ENCODE results near the gene MIER1.

Gene MIER1

DNA sequence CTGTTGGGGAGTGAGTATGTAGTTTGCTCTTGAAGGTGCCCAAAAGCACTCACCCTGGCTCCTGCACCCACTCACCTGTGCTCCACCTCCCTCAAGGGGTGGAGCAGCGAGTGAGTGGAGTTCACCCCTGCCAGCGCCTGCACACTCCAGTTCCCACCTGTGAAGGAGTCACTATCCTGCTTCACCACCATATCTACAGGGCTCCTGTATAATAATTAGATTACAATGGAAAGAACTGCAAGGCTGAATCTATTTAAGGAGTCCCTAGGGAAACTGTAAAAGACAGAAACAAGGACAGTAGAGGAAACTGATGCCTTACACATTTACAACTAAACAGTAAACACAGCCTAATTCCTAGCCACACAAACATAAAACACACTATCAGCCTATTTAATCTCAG, 4.2 kb upstream of the MIER1 start:
- H3K4me3 ChIP-seq (ENCODE audit: low read length in 2 of 2), result peak overlapping the region; percentile 8 to 44
- H3K36me3 ChIP-seq (ENCODE audit: control insufficient read depth in 2 of 2, insufficient read depth in 2 of 2, low read length in 2 of 2), result no peaks in the 10 kb centered on the region
- peak overlapping the region; percentile 47 to 75 for H3K27ac ChIP-seq (ENCODE audit: low read depth in 2 of 2, low read length in 2 of 2)
- H3K4me1 ChIP-seq (ENCODE audit: control insufficient read depth in 2 of 2, insufficient read depth in 2 of 2, low read length in 2 of 2), result peaks cover 26 to 37% of the 10 kb centered on the region in 2 donors
- no peaks in the 10 kb centered on the region for H3K9me3 ChIP-seq (ENCODE audit: control insufficient read depth in 2 of 2, low read length in 2 of 2)
- no peak overlapping the region for H3K9ac ChIP-seq (ENCODE audit: low read depth in 1 of 2, low read length in 2 of 2)
- H3K27me3 ChIP-seq (ENCODE audit: control insufficient read depth in 2 of 2, insufficient read depth in 2 of 2, low read length in 2 of 2), result no peaks in the 10 kb centered on the region

DNA sequence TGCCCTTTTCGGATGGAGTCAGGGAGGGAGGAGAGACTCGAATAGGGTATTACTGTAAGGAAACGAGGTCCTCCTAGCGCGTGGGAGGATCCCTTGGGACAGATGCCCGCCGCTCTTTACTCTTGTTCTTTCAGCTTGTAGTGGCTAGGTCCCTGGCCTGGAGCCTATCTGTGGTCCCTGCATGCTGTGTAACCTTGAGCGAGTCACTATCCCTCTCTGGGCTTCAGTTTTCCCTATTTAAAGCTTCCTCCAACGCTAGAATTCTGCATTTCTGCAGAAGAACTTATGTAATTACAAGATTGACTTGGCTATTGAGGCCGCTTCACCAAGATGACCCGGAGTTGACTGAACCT, 744 bp downstream of the MIER1 start:
- no peaks in the 10 kb centered on the region for H3K9me3 ChIP-seq (ENCODE audit: control insufficient read depth in 2 of 2, low read length in 2 of 2)
- no peaks in the 10 kb centered on the region for H3K36me3 ChIP-seq (ENCODE audit: control insufficient read depth in 2 of 2, insufficient read depth in 2 of 2, low read length in 2 of 2)
- peak overlapping the region; percentile 83 to 90 for H3K9ac ChIP-seq (ENCODE audit: low read depth in 1 of 2, low read length in 2 of 2)
- no peaks in the 10 kb centered on the region for H3K27me3 ChIP-seq (ENCODE audit: control insufficient read depth in 2 of 2, insufficient read depth in 2 of 2, low read length in 2 of 2)
- H3K4me3 ChIP-seq (ENCODE audit: low read length in 2 of 2), result peak overlapping the region; percentile 89 to 97
- H3K4me1 ChIP-seq (ENCODE audit: control insufficient read depth in 2 of 2, insufficient read depth in 2 of 2, low read length in 2 of 2), result peaks cover 25 to 33% of the 10 kb centered on the region in 2 donors
- H3K27ac ChIP-seq (ENCODE audit: low read depth in 2 of 2, low read length in 2 of 2), result peak overlapping the region; percentile 91 to 94

DNA sequence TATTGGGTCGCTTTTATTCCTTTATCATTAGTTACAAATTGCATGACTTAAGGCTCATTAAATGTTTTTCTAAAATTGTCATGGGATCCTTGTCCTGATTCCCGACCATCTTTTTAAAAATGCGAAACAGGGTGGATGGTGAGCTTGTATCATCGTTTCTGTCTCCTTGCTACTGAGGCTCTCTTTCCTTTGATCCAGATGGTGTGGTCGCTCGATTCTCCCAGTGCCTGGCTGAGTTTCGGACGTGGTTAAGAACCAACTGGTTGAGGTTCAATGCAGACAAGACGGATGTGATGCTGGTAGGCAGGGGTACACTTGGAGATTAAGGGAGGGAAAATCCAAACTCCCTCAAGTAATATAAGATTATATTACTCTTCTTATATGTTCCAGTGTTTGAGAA, 1.2 kb downstream of the MIER1 start:
- H3K27ac ChIP-seq (ENCODE audit: low read depth in 2 of 2, low read length in 2 of 2), result peak overlapping the region; percentile 91 to 94
- peaks cover 22 to 29% of the 10 kb centered on the region in 2 donors for H3K4me1 ChIP-seq (ENCODE audit: control insufficient read depth in 2 of 2, insufficient read depth in 2 of 2, low read length in 2 of 2)
- H3K36me3 ChIP-seq (ENCODE audit: control insufficient read depth in 2 of 2, insufficient read depth in 2 of 2, low read length in 2 of 2), result no peaks in the 10 kb centered on the region
- H3K4me3 ChIP-seq (ENCODE audit: low read length in 2 of 2), result peak overlapping the region; percentile 89 to 97
- no peaks in the 10 kb centered on the region for H3K27me3 ChIP-seq (ENCODE audit: control insufficient read depth in 2 of 2, insufficient read depth in 2 of 2, low read length in 2 of 2)
- no peaks in the 10 kb centered on the region for H3K9me3 ChIP-seq (ENCODE audit: control insufficient read depth in 2 of 2, low read length in 2 of 2)
- H3K9ac ChIP-seq (ENCODE audit: low read depth in 1 of 2, low read length in 2 of 2), result peak overlapping the region; percentile 83 to 90

DNA sequence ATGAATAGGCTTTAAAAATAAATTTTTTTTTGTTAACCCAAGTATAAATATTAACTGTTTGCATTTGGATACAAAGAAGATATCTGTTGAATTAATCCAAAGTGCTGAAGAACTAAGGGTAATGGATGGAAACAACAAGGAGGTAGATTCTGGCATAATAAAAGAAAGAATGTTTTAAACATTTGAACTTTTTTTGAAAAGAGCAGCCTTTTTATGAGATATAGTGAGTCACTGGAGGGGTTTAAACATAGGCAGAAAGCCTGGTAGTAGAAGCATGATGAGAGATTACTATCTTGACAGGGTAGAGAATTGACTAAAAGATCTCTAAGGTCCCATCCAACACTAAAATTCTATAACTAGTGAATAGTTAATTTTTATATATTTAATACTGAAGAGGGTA, 2.7 kb downstream of the MIER1 start:
- Histone ChIP-seq H3K36me3 (ENCODE audit: control insufficient read depth in 2 of 2, insufficient read depth in 2 of 2, low read length in 2 of 2) (no peaks in the 10 kb centered on the region), H3K27ac (ENCODE audit: low read depth in 2 of 2, low read length in 2 of 2) (no peak overlapping the region), H3K27me3 (ENCODE audit: control insufficient read depth in 2 of 2, insufficient read depth in 2 of 2, low read length in 2 of 2) (no peaks in the 10 kb centered on the region), H3K9ac (ENCODE audit: low read depth in 1 of 2, low read length in 2 of 2) (no peak overlapping the region), H3K4me3 (ENCODE audit: low read length in 2 of 2) (no peak overlapping the region), H3K9me3 (ENCODE audit: control insufficient read depth in 2 of 2, low read length in 2 of 2) (no peaks in the 10 kb centered on the region), H3K4me1 (ENCODE audit: control insufficient read depth in 2 of 2, insufficient read depth in 2 of 2, low read length in 2 of 2) (peaks cover 19 to 22% of the 10 kb centered on the region in 2 donors)

DNA sequence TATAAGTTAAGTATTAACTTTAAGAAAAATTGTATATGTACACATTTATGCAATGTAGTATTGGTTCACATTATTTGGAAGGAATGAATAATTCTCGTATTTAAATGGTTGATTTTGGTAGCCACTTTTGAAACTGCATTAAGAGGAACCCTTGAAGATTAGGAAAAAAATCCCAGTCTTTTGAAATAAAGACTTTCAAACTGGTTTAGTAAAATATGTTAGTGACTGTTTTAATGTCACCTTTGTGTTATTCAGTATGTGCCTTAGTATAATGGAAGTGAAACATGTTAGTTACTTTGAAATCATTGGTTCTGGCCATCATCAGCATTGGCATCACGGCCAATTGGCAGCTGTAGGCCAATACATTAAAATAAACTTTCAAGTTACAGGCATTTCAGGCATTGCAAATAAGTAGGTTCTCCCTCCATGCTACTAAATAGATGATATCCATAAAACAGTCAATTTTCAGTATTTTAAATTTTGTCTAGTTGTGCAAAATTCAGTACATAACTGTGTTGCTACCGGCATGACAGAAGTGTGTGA, 4.4 kb downstream of the MIER1 start:
- peak overlapping the region; percentile 82 to 88 for H3K9ac ChIP-seq (ENCODE audit: low read depth in 1 of 2, low read length in 2 of 2)
- H3K4me3 ChIP-seq (ENCODE audit: low read length in 2 of 2), result peak overlapping the region; percentile 81 to 92
- H3K9me3 ChIP-seq (ENCODE audit: control insufficient read depth in 2 of 2, low read length in 2 of 2), result no peaks in the 10 kb centered on the region
- H3K27ac ChIP-seq (ENCODE audit: low read depth in 2 of 2, low read length in 2 of 2), result peak overlapping the region; percentile 95 to 96
- no peaks in the 10 kb centered on the region for H3K36me3 ChIP-seq (ENCODE audit: control insufficient read depth in 2 of 2, insufficient read depth in 2 of 2, low read length in 2 of 2)
- peaks cover 18% of the 10 kb centered on the region in 2 donors for H3K4me1 ChIP-seq (ENCODE audit: control insufficient read depth in 2 of 2, insufficient read depth in 2 of 2, low read length in 2 of 2)
- H3K27me3 ChIP-seq (ENCODE audit: control insufficient read depth in 2 of 2, insufficient read depth in 2 of 2, low read length in 2 of 2), result no peaks in the 10 kb centered on the region

DNA sequence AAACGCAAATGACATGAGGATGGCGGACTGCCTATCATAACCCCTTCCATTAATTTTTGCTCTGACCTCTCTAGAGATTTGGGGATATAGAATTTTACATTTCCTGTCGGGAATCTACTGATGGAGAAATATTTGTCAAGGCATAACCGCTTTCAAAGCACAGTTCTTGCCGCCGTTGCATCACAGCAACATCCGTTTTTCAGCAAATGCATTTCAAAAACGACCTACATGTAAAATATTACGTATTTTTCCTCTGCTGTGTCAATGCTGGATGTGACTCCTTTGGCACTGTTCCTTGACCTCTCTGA, 4.9 kb downstream of the MIER1 start:
- peaks cover 18 to 22% of the 10 kb centered on the region in 2 donors for H3K4me1 ChIP-seq (ENCODE audit: control insufficient read depth in 2 of 2, insufficient read depth in 2 of 2, low read length in 2 of 2)

DNA sequence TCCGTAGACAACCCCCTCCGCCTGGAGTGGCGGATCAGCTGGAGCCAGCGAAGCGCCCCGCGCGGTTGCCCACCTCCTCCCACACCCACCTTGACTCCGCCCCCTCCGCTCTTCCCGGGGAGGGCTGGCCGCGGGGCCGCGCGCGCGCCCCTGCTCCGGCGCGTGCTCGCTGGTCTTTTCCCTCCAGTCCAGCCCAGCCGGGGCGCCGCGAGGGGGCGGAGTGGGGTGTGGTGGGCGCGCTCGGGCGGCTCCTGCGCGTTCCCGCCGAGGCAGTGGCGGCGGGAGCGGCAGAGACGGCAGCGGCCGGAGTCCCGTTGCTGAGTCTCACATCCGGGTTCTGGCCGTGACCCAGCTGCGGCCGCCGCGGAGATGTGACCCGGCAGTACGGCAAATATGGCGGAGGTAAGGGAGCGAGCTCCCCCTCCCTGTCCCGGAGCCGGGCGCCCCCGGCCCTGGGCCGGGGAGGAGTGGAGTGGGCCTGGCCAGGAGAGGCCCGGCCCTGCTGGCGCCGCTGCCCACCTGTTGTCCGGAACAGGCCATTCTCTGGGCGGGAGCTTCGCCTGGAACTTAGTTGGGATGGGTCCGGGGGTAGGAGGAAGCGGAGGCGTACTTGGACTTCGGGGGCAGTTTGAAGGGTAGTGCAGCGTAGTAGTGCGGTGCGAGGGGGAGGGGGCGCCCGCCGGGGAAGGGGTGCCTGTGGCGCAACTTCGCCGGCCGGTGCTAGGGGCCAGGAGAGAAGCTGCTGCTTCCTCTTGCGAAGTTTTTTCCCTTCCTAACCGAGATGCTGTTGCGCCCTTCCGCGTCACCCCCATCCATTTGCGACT, 5.4 kb downstream of the MIER1 start:
- Histone ChIP-seq H3K4me3 (ENCODE audit: low read length in 2 of 2) (peak overlapping the region; percentile 81 to 93), H3K27ac (ENCODE audit: low read depth in 2 of 2, low read length in 2 of 2) (peak overlapping the region; percentile 95 to 96), H3K9ac (ENCODE audit: low read depth in 1 of 2, low read length in 2 of 2) (peak overlapping the region; percentile 88 to 90), H3K27me3 (ENCODE audit: control insufficient read depth in 2 of 2, insufficient read depth in 2 of 2, low read length in 2 of 2) (no peaks in the 10 kb centered on the region), H3K36me3 (ENCODE audit: control insufficient read depth in 2 of 2, insufficient read depth in 2 of 2, low read length in 2 of 2) (no peaks in the 10 kb centered on the region), H3K9me3 (ENCODE audit: control insufficient read depth in 2 of 2, low read length in 2 of 2) (no peaks in the 10 kb centered on the region), H3K4me1 (ENCODE audit: control insufficient read depth in 2 of 2, insufficient read depth in 2 of 2, low read length in 2 of 2) (peaks cover 18 to 25% of the 10 kb centered on the region in 2 donors)

More for the DNA sequence above, 4.9 kb downstream of the MIER1 start:
- Histone ChIP-seq H3K27ac (ENCODE audit: low read depth in 2 of 2, low read length in 2 of 2) (peak overlapping the region; percentile 95 to 96), H3K9ac (ENCODE audit: low read depth in 1 of 2, low read length in 2 of 2) (peak overlapping the region; percentile 82 to 88), H3K27me3 (ENCODE audit: control insufficient read depth in 2 of 2, insufficient read depth in 2 of 2, low read length in 2 of 2) (no peaks in the 10 kb centered on the region), H3K36me3 (ENCODE audit: control insufficient read depth in 2 of 2, insufficient read depth in 2 of 2, low read length in 2 of 2) (no peaks in the 10 kb centered on the region), H3K4me3 (ENCODE audit: low read length in 2 of 2) (peak overlapping the region; percentile 81 to 92), H3K9me3 (ENCODE audit: control insufficient read depth in 2 of 2, low read length in 2 of 2) (no peaks in the 10 kb centered on the region)

DNA sequence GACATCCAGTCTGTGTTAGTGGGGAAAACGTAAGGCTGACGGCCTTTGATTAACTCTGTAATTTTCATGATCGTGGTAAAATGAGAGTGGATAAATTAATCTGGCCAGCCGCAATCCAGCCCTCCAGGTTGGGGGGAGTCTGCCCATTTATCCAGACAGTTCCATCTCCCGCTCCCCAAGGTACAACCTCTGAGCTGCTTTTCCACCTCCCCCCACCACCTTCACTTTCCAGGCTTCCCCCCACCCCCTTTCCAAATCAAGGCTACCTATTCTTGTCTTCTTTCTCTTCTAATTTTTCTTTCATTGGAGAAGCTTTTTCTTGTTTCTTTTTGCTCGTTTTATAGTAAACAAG, 6.0 kb downstream of the MIER1 start:
- H3K4me3 ChIP-seq (ENCODE audit: low read length in 2 of 2), result peak overlapping the region; percentile 81 to 93
- peaks cover 15 to 20% of the 10 kb centered on the region in 2 donors for H3K4me1 ChIP-seq (ENCODE audit: control insufficient read depth in 2 of 2, insufficient read depth in 2 of 2, low read length in 2 of 2)
- peak overlapping the region; percentile 95 to 96 for H3K27ac ChIP-seq (ENCODE audit: low read depth in 2 of 2, low read length in 2 of 2)
- no peaks in the 10 kb centered on the region for H3K9me3 ChIP-seq (ENCODE audit: control insufficient read depth in 2 of 2, low read length in 2 of 2)
- no peaks in the 10 kb centered on the region for H3K27me3 ChIP-seq (ENCODE audit: control insufficient read depth in 2 of 2, insufficient read depth in 2 of 2, low read length in 2 of 2)
- no peaks in the 10 kb centered on the region for H3K36me3 ChIP-seq (ENCODE audit: control insufficient read depth in 2 of 2, insufficient read depth in 2 of 2, low read length in 2 of 2)
- peak overlapping the region; percentile 88 to 90 for H3K9ac ChIP-seq (ENCODE audit: low read depth in 1 of 2, low read length in 2 of 2)

DNA sequence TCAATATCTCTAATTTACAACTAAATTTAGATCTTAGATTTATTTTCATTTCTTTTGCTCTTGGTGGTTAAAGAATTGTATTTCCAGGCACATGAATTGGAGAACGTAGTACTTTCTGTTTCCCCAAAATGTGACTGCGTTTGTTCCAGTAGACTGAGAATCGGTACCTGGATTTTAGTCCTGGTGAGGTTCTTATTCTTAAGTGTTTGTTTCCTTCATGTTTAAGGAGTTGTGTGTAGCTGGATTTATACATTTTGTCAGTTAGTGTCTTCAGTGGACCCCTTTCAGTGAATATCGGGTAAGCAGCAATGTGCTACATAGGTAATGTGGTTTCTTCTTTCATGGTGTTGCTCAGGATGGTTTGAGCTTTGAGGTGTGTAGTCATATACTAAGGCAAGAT, 6.8 kb downstream of the MIER1 start:
- H3K27ac ChIP-seq (ENCODE audit: low read depth in 2 of 2, low read length in 2 of 2), result peak overlapping the region; percentile 95 to 96
- H3K9ac ChIP-seq (ENCODE audit: low read depth in 1 of 2, low read length in 2 of 2), result peak overlapping the region; percentile 88 to 90
- no peaks in the 10 kb centered on the region for H3K27me3 ChIP-seq (ENCODE audit: control insufficient read depth in 2 of 2, insufficient read depth in 2 of 2, low read length in 2 of 2)
- H3K4me3 ChIP-seq (ENCODE audit: low read length in 2 of 2), result peak overlapping the region; percentile 81 to 93
- no peaks in the 10 kb centered on the region for H3K9me3 ChIP-seq (ENCODE audit: control insufficient read depth in 2 of 2, low read length in 2 of 2)
- H3K36me3 ChIP-seq (ENCODE audit: control insufficient read depth in 2 of 2, insufficient read depth in 2 of 2, low read length in 2 of 2), result no peaks in the 10 kb centered on the region
- peaks cover 12 to 17% of the 10 kb centered on the region in 2 donors for H3K4me1 ChIP-seq (ENCODE audit: control insufficient read depth in 2 of 2, insufficient read depth in 2 of 2, low read length in 2 of 2)

DNA sequence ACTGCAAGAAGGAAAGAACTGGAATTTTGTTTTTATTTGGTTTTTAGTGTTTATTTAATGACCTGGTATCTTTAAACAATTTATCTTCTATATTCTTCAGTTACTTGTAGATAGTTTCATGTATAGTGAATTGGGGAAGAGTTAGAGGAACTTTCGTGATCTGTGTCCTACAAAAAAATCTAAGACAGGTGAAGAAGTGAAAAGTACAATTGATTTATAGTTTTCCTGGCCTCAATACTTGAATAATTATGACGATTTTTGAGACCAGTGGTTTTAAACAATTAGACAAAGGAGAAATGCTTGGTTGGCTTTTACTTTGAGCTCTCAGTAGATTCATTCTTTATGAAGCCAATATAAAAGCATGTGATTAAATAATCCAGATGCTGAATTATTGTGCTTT, 7.5 kb downstream of the MIER1 start:
- Histone ChIP-seq H3K9ac (ENCODE audit: low read depth in 1 of 2, low read length in 2 of 2) (peak overlapping the region in 1 of 2 donors; percentile 54), H3K27ac (ENCODE audit: low read depth in 2 of 2, low read length in 2 of 2) (no peak overlapping the region), H3K9me3 (ENCODE audit: control insufficient read depth in 2 of 2, low read length in 2 of 2) (no peaks in the 10 kb centered on the region), H3K4me1 (ENCODE audit: control insufficient read depth in 2 of 2, insufficient read depth in 2 of 2, low read length in 2 of 2) (peaks cover 12 to 17% of the 10 kb centered on the region in 2 donors), H3K27me3 (ENCODE audit: control insufficient read depth in 2 of 2, insufficient read depth in 2 of 2, low read length in 2 of 2) (no peaks in the 10 kb centered on the region), H3K36me3 (ENCODE audit: control insufficient read depth in 2 of 2, insufficient read depth in 2 of 2, low read length in 2 of 2) (no peaks in the 10 kb centered on the region), H3K4me3 (ENCODE audit: low read length in 2 of 2) (peak overlapping the region; percentile 46 to 93)

Measured in mucosa of rectum (tissue), 2 donors.